Dendritic cell treated with granulocyte-macrophage colony-stimulating factor and Interleukin-4, amounts not matched to agents 40 ng/mL and 50 ng/mL, for 4 days (primary cell): Measurements from ENCODE around the gene DEPDC1.

Experiments used
- H3K27ac Mint-ChIP-seq: one replicate; pipeline ENCODE4 v1.8.0; 2022; ENCODE audit warnings: mild to moderate bottlenecking, mixed read lengths
- H3K27me3 Mint-ChIP-seq: one replicate; pipeline ENCODE4 v1.8.0; 2022; ENCODE audit warnings: mild to moderate bottlenecking, mixed read lengths
- H3K36me3 Mint-ChIP-seq: one replicate; pipeline ENCODE4 v1.8.0; 2022; ENCODE audit warnings: low read depth, mixed read lengths
- H3K4me1 Mint-ChIP-seq: one replicate; pipeline ENCODE4 v1.8.0; 2022; ENCODE audit warnings: low read depth, mixed read lengths
- H3K4me3 Mint-ChIP-seq: one replicate; pipeline ENCODE4 v1.8.0; 2022; ENCODE audit warnings: mild to moderate bottlenecking, moderate library complexity, mixed read lengths
- H3K9me3 Mint-ChIP-seq: one replicate; pipeline ENCODE4 v1.8.0; 2022; ENCODE audit warnings: mixed read lengths
- intact Hi-C: fragments of 100-400 bp; cut with micrococcal nuclease; formaldehyde crosslinking; loops from one replicate; pipeline ENCODE4 v1.15.0; 2022

Gene DEPDC1

GRCh38 chr1:68496680-68497357 is at the start of gene DEPDC1:
TSS of gene DEPDC1 (minus strand) at chr1:68497082. CDS start at chr1:68496999, 83 bp downstream.
- peaks cover 4% of the 10 kb centered on the region for H3K9me3 Mint-ChIP-seq
- H3K27me3 Mint-ChIP-seq = peaks cover 2% of the 10 kb centered on the region
- peak within 1 kb of the TSS; percentile 65 for H3K27ac Mint-ChIP-seq
- H3K4me3 Mint-ChIP-seq = peak within 1 kb of the TSS; percentile 86
- intact Hi-C loops = no loop called here
- H3K4me1 Mint-ChIP-seq = peaks cover 24% of the 10 kb centered on the region
- H3K36me3 Mint-ChIP-seq = peaks cover 5% of the 10 kb centered on the region

DNA sequence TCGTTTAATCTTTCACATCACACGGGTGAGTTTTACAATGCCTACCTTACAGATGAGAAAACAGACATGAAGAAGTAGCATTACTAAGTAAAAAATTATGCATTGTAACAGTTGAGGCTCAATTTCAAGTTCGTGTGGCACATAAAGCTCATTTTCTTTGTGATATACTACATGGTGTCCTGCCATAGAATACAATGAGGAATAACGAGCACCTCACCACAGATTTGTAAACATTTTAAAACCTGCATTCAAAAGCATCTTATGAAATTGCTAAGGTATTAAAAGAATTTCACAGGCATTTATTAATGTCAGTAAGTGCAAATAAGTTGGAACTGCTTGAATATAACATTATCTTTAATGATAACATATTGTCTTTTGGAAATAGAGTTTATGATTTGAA is 47.8 kb upstream of the DEPDC1 start:
- peaks cover 22% of the 10 kb centered on the region for H3K9me3 Mint-ChIP-seq
- no peak overlapping the region for H3K4me3 Mint-ChIP-seq
- intact Hi-C loops = no loop called here
- H3K27me3 Mint-ChIP-seq = no peaks in the 10 kb centered on the region
- no peaks in the 10 kb centered on the region for H3K4me1 Mint-ChIP-seq
- H3K27ac Mint-ChIP-seq = no peak overlapping the region
- no peaks in the 10 kb centered on the region for H3K36me3 Mint-ChIP-seq

GRCh38 chr1:68542586-68542985 is 45.7 kb upstream of the DEPDC1 start:
- no peak overlapping the region for H3K4me3 Mint-ChIP-seq
- H3K27me3 Mint-ChIP-seq = no peaks in the 10 kb centered on the region
- intact Hi-C loops = no loop called here
- no peak overlapping the region for H3K27ac Mint-ChIP-seq
- no peaks in the 10 kb centered on the region for H3K36me3 Mint-ChIP-seq
- H3K9me3 Mint-ChIP-seq = peaks cover 8% of the 10 kb centered on the region
- H3K4me1 Mint-ChIP-seq = no peaks in the 10 kb centered on the region

DNA sequence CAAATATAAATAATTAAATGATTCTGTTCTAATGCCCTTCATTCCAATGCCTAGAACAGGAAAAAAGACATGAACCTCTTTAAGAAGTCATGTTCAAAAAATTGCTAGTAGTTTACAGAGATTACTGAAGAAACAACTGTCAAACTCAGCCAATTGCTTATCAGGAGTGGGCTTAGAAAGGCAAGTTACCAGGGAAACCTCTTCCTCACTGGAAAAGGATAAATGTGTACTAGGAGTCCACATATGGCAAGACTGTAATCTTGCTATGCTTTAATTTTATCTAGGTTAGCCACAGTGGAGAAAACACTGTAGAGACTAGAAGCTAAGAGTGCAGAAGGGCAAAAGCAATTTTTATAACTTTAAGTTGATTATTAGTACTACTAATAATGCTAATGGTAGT is 42.1 kb upstream of the DEPDC1 start:
- no peaks in the 10 kb centered on the region for H3K36me3 Mint-ChIP-seq
- H3K4me3 Mint-ChIP-seq = no peak overlapping the region
- intact Hi-C loops = no loop called here
- H3K27ac Mint-ChIP-seq = no peak overlapping the region
- no peaks in the 10 kb centered on the region for H3K9me3 Mint-ChIP-seq
- H3K4me1 Mint-ChIP-seq = no peaks in the 10 kb centered on the region
- no peaks in the 10 kb centered on the region for H3K27me3 Mint-ChIP-seq

- Mint-ChIP-seq H3K27ac (no peak overlapping the region), H3K9me3 (peaks cover 9% of the 10 kb centered on the region), H3K36me3 (no peaks in the 10 kb centered on the region), H3K4me1 (no peaks in the 10 kb centered on the region), H3K4me3 (no peak overlapping the region), H3K27me3 (no peaks in the 10 kb centered on the region)
- intact Hi-C loops = no loop called here
These were observed 31.4 kb upstream of the DEPDC1 start for GRCh38 chr1:68528243-68528642.

DNA sequence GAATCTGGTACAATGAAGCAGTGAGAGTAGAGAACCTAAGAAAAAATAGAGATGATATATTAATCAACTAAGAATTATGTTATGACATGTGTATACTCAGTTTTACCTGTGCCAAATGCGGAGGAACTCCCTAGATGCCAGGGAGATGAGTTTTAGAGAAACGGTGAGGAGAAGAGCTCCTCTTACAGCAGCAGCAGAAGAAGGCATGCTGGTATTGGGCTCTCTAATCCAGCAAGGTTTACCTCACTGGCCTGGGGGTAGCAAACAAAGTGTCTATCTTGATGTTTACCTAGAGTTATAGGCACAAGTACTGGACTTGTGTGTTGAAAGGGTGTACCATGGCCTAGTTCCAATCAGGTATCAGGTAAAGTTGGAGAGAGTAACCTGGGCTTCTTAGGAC is 28.9 kb upstream of the DEPDC1 start:
- H3K27me3 Mint-ChIP-seq = no peaks in the 10 kb centered on the region
- peaks cover under 1% of the 10 kb centered on the region for H3K9me3 Mint-ChIP-seq
- intact Hi-C loops = no loop called here
- no peak overlapping the region for H3K4me3 Mint-ChIP-seq
- H3K36me3 Mint-ChIP-seq = no peaks in the 10 kb centered on the region
- no peaks in the 10 kb centered on the region for H3K4me1 Mint-ChIP-seq
- H3K27ac Mint-ChIP-seq = no peak overlapping the region

- H3K9me3 Mint-ChIP-seq = no peaks in the 10 kb centered on the region
- no peaks in the 10 kb centered on the region for H3K36me3 Mint-ChIP-seq
- no peaks in the 10 kb centered on the region for H3K4me1 Mint-ChIP-seq
- intact Hi-C loops = no loop called here
- no peak overlapping the region for H3K4me3 Mint-ChIP-seq
- H3K27me3 Mint-ChIP-seq = no peaks in the 10 kb centered on the region
- H3K27ac Mint-ChIP-seq = no peak overlapping the region
These were observed 24.4 kb upstream of the DEPDC1 start for GRCh38 chr1:68521286-68521685.

- Mint-ChIP-seq H3K27me3 (no peaks in the 10 kb centered on the region), H3K4me3 (no peak overlapping the region), H3K27ac (no peak overlapping the region), H3K36me3 (no peaks in the 10 kb centered on the region), H3K4me1 (no peaks in the 10 kb centered on the region), H3K9me3 (no peaks in the 10 kb centered on the region)
- intact Hi-C loops = no loop called here
These were observed 19.2 kb upstream of the DEPDC1 start for GRCh38 chr1:68516066-68516465.

GRCh38 chr1:68511254-68511653 is 14.4 kb upstream of the DEPDC1 start:
- Mint-ChIP-seq H3K36me3 (no peaks in the 10 kb centered on the region), H3K4me1 (no peaks in the 10 kb centered on the region)

DNA sequence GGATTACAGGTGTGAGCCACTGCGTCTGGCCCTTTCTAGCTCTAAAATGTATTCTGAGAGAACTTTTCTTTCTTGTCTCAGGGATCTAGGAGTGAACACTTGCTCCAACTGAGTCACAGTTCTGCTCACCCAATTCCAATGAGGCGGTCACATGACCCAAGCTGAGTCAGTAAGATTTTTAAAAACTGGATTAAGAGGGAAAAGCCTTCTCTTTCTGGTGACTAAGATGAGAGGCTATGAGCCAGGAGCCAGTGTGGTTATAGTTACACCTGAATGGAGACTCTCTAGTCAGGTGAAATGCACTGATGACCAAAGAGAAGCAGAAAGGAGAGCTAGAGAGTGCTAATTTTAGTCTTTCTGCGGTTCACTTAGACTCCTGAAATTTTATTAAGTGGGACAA is 9.5 kb upstream of the DEPDC1 start:
- no peaks in the 10 kb centered on the region for H3K36me3 Mint-ChIP-seq
- peaks cover 28% of the 10 kb centered on the region for H3K9me3 Mint-ChIP-seq
- H3K27me3 Mint-ChIP-seq = peaks cover 3% of the 10 kb centered on the region
- no peak overlapping the region for H3K27ac Mint-ChIP-seq
- no peaks in the 10 kb centered on the region for H3K4me1 Mint-ChIP-seq
- H3K4me3 Mint-ChIP-seq = no peak overlapping the region
- intact Hi-C loops = no loop called here

More at GRCh38 chr1:68511254-68511653, 14.4 kb upstream of the DEPDC1 start:
- Mint-ChIP-seq H3K4me3 (no peak overlapping the region), H3K27ac (no peak overlapping the region), H3K27me3 (peaks cover 2% of the 10 kb centered on the region), H3K9me3 (peaks cover 8% of the 10 kb centered on the region)
- intact Hi-C loops = no loop called here

DNA sequence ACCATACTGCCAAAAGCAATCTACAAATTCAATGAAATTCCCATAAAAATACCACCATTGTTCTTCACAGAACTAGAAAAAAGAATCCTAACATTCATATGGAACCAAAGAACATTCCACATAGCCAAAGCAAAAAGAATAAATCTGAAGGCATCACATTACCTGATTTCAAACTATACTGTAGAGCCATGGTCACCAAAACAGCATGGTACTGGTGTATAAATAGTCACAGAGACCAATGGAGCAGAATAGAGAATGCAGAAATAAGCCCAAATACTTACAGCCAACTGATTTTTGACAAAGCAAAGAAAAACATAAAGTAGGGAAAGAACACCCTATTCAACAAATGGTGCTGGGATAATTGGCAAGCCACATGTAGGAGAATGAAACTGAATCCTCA is 6.2 kb upstream of the DEPDC1 start:
- Mint-ChIP-seq H3K36me3 (no peaks in the 10 kb centered on the region), H3K27me3 (peaks cover 5% of the 10 kb centered on the region), H3K4me1 (no peaks in the 10 kb centered on the region), H3K27ac (no peak overlapping the region), H3K9me3 (peaks cover 21% of the 10 kb centered on the region), H3K4me3 (no peak overlapping the region)
- intact Hi-C loops = no loop called here

- peaks cover 9% of the 10 kb centered on the region for H3K9me3 Mint-ChIP-seq
- H3K36me3 Mint-ChIP-seq = peaks cover 5% of the 10 kb centered on the region
- intact Hi-C loops = no loop called here
- peak overlapping the region; percentile 65 for H3K27ac Mint-ChIP-seq
- peaks cover 2% of the 10 kb centered on the region for H3K27me3 Mint-ChIP-seq
- peak overlapping the region; percentile 86 for H3K4me3 Mint-ChIP-seq
- H3K4me1 Mint-ChIP-seq = peaks cover 24% of the 10 kb centered on the region
These were observed 446 bp upstream of the DEPDC1 start for GRCh38 chr1:68497358-68497698.

- Mint-ChIP-seq H3K4me1 (peaks cover 26% of the 10 kb centered on the region), H3K36me3 (peaks cover 5% of the 10 kb centered on the region), H3K4me3 (peak overlapping the region; percentile 86), H3K27ac (peak overlapping the region; percentile 65), H3K9me3 (no peaks in the 10 kb centered on the region), H3K27me3 (peaks cover 2% of the 10 kb centered on the region)
- intact Hi-C loops = no loop called here
These were observed 758 bp downstream of the DEPDC1 start for GRCh38 chr1:68495968-68496679.

DNA sequence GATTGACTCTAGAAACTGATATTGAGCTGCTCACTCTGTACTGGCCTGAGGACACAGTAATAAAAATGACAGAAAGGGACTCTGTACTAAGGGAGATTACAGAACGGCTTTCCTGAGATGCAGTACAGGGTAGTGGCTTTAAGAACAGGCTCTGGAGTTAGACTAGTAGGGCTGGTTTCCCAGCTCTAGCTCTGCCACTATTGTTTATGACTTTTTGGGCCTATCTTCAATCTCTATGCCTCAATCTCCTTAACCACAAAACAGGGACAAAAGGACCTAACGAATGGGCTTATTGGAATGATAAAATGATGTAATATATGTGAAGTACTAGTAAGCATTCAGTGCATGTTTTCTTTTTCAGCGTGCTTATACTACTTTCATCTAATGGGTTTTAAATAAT is 1.4 kb downstream of the DEPDC1 start:
- H3K9me3 Mint-ChIP-seq = no peaks in the 10 kb centered on the region
- no peak overlapping the region for H3K27ac Mint-ChIP-seq
- intact Hi-C loops = no loop called here

DNA sequence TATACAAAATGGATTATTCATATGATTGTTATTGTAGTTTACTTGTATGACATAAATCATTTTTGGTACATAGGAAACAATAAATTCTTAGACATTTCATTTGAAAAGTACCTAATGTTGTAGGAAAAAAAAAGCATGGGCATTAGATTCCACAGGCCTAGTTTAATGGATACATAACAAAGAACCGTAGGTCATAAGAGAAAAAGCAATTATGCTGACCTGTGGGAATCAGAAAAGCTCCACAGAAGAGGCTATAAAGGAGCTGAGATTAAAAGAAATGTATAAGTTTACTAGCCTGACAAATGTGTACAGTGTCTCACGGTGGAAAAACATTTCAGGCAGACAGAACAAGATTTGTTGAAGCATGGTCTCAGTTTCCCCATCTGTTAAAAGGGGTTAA is 3.7 kb downstream of the DEPDC1 start:
- Mint-ChIP-seq H3K4me1 (peaks cover 29% of the 10 kb centered on the region), H3K9me3 (no peaks in the 10 kb centered on the region), H3K4me3 (no peak overlapping the region), H3K27me3 (no peaks in the 10 kb centered on the region), H3K27ac (no peak overlapping the region), H3K36me3 (peaks cover 5% of the 10 kb centered on the region)
- intact Hi-C loops = no loop called here

More for the DNA sequence above, 1.4 kb downstream of the DEPDC1 start:
- H3K4me3 Mint-ChIP-seq = no peak overlapping the region
- H3K27me3 Mint-ChIP-seq = peaks cover 2% of the 10 kb centered on the region
- H3K36me3 Mint-ChIP-seq = peaks cover 5% of the 10 kb centered on the region
- peaks cover 29% of the 10 kb centered on the region for H3K4me1 Mint-ChIP-seq
